Right hindlimb (tissue), 1 donor: Measurements from ENCODE around the gene CRABP1.

Experiments
- DNase-seq: peaks from one replicate; pipeline ENCODE4 v3.0.0-alpha.2; 2018

The CRABP1 gene

DNA sequence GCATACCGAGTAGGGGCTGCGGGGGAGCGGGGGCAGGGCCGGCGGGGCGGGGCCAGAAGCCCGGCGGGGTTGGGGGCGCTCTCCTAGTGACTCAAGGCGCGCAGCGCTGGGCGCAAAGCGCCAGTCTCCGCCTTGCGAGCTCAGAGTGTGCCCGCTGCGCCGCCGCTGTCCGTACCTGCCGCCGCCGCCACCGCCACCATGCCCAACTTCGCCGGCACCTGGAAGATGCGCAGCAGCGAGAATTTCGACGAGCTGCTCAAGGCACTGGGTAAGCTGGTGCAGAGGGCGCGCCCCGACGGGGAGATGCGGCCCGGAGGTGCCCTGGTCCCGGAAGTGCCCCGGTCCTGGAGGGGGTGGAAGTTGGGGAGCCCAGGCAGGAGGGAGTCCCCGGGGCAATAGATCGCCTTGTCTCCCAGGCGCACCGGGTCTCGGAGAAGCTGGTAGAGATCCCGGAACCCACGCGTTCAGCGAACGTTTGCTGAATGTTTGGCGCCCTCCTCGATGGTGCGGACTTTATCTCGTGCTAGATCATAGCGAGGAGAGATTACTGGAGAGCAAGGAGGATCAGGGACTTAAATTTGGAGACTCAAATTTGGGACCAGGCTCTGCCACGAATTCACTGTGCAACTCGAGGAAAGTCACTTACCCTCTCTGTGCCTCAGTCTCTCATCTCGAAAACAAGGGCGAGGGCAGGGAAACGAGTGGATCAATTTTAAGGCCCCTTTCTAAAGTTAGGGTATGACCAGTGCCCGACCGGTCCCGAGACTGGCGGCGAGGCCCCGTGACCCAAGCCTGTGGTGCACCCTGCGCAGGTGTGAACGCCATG, at the start of gene CRABP1:
TSS of gene CRABP1 (plus strand) at position 123 of the 826 bp plus-strand sequence. CDS start at position 199, 76 bp downstream.
- DNase-seq, result peak; percentile 53

DNA sequence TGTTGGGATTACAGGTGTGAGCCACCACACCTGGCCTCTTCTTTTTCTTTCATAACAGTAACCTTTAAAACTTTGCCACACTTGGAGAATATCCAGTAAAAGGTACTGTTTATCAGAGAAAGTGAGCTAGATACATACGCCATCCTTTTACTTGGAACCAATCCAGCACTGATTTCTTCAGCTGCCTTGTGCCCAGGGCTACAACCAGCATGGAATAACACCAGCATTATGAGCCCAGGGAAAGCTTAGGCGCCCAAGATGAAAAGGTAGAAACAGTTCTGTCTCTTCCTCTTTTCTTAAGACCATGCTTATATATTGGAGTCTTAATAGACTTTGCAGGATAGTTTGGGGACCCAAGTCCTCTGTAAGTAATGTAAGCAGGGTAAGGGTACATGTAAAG, 49.1 kb upstream of the CRABP1 start:
- no peak for DNase-seq

DNA sequence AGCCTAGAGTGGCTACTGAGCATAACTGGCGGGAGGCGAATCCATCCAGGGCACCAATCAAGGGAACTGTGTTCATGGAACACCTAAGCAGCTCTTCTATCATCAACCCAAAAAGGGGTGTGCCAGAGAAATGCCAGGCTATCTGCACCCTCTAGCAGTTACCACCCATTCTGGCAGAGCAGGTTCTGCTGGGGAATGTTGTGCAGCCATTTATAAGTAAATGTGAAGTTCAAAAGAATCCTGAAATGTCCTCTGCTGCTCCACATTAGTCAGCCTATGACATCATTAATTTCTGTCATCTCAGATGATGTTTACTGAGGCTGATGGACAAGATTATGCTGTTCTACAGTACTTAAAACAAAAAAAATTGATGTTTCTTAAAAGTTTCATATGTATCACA, 48.5 kb upstream of the CRABP1 start:
- DNase-seq, result no peak

DNA sequence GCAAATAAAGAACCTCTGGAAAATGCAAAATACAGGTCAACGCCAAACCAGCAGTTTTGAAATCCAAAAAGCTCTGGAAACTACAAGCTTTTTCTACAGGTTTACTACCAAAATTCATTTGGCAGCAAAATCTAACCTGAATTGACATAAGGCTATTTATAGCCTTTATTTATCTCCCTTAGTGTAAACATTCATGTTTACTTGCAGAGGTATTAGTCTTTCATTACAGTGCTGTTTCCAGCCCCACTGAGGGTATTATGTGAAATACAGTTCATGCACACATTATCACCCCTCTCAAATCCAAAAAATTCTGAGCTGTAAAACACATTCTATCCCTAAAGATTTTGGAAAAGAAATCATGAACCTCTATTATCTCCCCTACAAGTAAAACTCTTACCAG, 47.9 kb upstream of the CRABP1 start:
- no peak for DNase-seq

DNA sequence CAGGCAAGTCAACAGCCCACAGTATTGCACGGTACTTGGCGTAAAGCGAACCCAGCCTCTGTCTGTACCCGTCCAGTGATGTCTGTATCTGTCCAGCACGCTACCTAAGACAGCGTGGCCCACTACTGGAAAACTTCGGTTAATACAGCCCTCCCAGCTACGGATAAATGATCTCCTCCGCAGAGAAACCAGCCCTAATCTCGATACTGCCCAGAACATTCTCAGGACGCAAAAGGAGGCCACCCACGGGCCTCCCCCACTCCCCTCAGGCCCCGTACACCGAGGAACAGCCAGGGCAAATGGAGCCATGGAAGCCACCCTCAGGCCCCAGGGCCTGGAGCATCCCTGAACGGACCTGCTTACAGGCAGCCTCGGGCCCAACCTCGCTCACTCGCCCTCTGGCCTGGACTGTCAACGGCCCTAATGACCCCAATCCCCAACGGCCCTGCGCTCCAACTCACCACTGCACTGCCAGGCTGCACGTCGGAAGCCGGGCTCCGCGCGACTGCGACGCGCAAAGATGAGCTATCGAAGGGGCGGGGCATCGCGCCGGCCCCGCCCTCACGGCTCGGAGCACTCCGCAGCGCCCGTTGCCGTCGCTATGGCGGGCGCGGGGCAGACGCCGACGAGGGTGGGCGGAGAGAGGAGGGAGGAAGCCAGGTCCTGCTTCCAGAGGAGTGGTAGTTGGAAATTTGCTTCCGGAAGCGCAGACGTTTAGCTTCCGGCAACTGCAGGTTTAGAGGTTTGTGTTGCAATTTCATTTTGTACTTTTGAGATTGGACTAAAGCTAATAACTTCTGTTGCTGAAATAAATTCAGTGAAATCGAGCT, 40.8 kb upstream of the CRABP1 start, which contains the start of gene SKIC8:
TSS of gene SKIC8 (minus strand) at position 509 of the 830 bp plus-strand sequence. CDS start 3,923 bp downstream, outside the sequence.
- peak; percentile 97 for DNase-seq

DNA sequence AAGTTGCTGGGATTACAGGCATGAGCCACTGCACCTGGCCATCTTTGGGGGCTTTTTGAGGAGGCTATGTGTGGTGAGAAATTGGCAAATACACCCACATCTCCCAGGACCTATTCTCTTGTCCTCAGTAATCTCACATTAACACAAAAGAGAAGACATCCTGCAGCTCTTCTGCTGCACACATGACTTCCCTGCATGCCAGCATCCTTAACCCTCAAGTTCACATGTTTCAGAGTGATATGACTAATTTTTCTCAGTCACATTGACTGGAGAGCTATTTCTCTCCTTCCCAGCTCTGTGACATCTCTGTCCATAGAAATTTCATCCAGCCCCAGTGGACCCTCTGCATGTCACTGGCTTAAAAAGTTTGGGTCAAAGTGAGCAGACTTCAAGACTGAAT, 38.8 kb upstream of the CRABP1 start:
- DNase-seq, result no peak

DNA sequence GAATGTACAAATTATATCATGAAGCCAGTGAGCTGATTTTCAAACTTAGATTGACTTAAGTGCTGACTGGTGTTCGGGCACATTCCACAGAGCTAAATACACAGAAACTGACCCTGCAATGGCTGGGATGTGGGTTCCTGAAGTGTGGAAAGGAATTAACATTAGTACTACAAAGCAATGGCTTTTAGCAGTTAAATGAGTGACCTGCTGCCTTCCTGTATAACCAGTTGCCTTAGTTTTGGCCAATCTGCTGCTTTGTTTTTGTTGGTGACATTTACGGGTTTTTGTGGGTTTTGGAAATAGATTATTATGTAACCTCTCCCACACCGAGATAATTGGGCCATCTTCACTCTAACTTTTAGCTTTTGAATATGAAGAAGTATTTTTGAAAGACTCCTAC, 38.3 kb upstream of the CRABP1 start:
- no peak for DNase-seq

DNA sequence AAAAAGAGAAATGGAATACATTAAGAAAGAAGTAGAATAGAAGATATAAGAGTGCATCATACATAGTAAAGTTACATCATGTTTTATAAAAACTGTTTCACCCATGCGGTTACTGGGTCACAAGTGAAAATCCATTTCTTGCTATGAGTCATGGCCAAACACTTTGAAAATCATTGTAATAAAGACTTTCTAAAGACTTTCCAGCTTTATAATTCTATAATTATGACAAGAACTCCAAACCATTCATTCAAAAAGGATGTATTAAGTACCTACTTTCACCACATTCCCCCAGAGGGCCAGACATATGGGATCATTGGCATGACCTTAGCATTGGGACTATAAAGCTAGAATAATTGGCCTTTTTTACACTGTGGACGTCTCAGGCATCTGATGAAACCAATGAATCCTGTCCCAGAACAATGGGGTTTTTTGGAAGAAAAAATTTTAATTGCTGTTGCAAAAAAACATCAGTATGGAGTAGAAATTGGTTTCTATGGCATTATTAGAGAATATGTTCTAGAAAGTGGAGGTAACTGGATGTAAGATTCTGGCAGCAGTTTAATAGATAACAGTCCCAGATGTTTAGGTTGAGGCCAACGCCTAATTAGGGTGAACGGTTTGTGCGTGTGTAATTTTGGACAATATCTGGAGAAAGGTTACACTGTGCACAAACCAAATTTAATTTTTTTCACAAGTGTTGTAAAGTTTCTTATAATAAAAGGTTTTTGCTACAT, 37.4 kb upstream of the CRABP1 start:
- DNase-seq, result no peak

DNA sequence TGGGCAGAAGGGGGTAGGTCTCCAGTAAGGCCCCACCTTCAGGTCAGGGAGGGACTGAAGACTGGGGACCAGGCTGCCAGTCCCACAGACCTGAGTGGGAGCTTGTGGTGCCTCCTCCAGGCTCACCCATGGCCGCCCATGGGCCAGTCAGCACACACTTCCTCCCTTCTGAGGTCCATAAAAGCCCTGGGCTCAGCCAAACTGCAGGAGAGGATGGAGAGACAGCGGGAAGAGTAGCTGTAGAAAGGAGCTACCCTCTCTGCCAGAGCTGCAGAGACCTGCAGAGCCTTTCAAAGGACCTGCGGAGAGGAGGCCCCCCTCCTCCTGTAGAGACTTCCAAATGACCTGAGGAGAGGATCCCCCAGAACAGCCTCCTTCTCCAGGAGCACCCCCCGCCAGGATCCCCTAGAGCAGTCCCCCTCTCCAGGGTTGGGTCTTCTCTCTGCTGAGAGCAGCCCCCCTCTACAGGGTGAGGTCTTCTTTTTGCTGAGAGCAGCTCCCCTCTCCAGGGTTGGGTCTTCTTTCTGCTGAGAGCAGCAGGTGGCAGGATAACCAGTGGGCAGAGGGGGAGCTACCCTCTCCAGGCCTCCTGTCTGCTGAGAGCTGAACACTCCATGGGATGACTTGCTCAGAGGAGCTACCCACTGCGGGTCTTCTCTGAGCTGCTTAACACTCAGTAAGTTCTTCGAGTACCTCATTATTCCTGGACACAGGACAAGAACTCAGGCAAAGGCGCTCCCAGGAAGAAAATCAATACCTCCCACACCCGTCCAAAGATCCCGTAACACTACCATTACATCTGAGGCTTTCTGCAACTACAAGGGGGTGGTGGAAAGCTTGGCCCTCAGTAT, 35.7 kb upstream of the CRABP1 start:
- no peak for DNase-seq

DNA sequence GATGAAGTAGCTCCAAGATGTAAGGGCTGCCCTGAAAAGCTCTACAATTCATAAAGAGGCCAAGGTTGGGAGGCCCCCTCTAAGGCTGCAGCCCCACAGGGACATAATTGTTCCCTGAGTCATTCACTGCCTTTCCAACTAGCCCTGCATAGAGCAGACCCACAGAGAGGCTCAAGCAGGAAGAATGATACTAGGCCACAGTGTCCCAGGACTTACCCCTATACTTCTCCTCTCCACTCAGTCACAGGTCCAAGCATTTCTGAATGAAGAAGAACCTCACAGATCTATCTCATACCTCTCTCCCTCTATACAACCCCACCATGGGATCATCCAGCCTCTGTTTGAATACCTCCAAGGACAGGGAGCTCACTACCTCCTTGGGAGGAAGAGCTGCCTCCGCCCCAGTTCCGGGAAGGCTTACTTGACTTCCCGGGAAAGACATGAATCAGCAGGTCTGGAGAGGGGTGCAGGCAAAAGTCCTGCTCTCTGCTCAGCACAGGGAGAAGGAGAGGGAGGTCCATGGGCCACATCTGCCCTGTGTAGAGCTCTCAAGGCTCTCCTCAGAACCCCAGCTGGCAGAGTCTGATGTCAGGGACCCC, 33.9 kb upstream of the CRABP1 start:
- no peak for DNase-seq

DNA sequence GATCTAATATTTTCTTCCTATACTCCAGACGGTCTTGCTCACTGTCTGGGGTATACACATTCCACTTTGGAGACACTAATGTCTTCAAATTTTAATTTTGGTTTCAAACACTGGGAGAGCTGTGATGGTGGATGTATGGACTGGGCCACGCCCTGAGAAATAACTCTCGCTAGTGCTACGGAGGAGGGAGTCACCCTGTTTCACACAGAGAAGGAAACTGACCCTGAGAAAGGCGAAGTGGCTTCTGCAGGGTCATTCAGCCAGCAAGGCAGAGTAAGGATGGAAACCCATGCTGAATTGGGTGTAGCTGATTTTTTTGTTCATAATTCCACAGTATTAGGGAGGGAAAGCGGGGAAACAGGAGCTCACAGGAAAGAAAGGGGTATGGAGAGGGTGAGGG, 32.2 kb upstream of the CRABP1 start:
- DNase-seq, result no peak

DNA sequence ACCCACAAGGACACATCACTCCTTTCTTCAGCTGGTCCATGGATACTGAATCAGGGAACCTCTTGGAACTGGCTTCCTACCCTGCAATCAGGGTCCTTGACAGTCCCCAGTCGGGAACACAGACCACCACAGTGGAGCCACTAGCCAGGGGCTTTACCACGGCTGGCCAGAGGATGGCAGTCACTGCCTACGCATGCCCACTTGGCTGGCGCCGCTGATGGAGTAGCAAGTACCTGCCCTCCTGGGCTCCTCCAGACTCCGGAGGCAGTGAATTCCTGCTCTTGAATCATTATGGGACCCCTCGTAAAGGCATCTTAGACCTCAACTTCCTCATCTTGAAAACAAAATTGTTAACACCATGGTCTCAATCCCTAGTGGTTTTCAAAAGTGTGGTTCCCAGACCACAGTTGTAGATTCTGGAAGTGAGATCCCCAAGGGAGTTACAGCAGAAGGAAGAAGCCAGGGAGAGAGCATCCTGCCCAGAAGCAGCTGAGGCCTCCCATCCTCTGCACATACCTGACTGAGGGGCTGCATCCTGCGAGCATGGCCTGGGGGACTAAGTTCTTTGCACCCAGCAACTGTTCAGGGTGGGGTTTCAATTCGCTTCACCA, 31.6 kb upstream of the CRABP1 start:
- peak; percentile 80 for DNase-seq

DNA sequence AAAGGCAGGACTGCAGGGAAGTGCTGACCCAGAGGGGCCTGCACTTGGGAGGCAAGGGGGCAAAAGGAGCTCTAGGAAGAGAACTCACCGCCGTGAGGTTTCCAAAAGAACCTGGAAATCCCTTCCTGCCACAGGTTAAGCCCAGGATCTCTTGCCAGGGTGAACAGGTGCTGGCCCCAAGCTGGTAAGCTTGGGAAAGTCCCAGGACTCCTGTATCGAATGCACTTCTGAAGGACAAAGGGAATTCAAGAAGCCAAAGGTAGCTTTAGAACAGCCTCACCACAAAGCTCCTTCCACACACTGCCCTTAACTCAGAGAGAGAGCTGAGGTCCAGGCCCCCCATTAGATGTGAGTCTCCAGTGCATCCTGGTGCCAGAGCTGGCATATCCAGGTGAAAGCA, 28.9 kb upstream of the CRABP1 start:
- DNase-seq, result no peak

DNA sequence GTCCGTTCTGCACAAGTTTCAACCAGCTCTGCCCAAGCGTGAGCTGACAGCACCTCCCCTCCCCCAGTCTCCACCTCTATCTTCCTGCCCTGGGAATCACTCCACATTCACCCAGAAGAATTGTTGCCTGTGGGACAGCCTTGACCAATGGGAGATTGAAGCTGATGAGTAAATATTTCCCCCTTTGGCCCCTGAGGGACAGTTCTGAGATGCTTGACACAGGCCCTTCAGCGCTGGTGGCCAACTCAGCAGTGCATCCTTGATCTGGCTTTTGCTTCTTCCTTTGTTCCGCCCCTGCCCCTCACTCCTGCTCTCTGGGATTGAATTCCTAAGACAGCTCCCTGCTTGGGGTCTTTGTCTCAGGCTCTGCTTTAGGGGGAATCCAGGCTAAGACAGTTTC, 27.6 kb upstream of the CRABP1 start:
- no peak for DNase-seq

DNA sequence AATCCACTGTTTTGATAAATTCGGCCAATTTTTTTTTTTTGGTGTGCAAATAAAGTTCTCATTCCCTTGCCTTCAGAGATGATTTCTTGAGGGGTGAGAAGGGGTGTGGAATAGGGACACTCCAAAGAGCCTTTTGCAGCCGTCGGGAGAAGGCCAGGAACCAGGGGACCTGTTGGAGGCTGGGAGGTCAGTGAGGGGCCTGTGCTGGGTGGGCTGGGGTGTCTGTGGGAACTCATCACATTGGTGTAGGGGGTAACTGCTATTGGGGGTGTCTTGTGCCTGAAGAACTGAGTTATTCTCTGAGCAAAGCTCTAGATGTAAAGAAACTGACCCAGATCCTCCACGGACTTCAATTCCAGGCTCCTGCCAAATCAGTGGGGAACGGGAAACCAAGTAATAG, 27.2 kb upstream of the CRABP1 start:
- DNase-seq, result no peak

DNA sequence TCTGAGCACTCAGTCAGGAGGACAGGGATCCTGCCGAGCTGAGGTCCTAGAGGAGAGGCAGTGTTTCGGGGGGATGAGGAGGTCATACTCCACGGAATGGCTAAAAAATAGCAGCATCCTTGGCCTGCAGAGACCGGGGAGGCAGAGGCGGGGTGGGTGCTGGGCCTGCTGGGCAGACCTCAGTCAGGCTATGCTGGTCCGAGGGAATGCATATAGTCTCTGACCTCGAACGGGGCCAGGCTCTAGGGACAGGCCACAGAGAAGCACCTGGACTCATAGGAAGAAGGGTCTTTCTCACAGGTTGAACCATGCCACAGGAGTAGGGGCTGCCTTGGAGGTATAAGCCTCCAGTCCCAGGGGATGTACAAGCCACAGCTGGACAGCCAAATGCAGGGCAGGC, 26.8 kb upstream of the CRABP1 start:
- DNase-seq, result no peak

DNA sequence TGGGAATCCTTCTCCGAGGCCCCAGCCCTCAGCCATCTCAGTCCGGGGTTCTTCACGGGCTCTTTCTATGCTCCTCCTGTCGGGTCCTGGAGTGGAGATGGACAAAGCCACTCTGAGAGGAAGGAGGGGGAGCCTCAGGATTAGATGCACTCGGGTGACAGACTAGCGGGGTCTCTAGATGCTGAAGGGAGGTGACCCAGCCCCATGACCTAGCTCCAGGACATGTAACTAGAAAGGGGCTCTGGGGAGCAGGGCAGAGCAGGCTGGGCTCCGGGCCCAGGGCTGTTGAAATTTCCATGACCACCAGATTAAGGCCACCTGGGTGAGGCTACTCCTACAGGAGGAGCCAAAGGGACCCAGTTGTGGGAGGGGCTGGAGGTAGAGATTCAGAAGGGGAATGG, 26.0 kb upstream of the CRABP1 start:
- no peak for DNase-seq

DNA sequence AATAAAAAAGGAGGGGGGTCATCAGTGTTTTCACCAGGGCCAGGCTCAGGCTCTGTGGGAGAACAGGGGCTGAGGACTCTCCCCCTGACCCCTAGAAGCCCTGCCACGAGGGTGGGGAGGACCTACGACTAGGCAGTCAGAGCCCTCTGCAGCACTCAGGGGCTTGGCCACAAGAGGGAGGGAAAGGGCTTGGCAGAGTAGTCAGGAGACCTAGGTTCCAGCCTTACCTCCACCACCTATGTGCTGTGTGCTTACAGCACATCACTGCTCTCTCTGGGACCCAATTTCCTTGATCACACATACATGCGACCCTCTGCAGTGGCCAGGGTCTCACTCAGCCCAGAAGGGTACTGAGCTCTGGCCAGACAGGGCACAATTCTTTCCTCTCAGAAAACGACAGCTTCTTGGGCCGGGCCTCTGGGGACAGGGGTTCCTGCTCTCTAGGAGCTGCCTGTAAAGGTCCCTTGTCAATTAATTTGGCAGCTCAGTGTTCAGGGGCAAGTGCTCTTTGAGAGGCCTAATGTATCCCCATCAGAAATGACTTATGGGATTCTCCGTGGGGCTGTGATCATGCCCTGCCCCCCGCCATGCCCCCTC, 24.4 kb upstream of the CRABP1 start:
- no peak for DNase-seq

DNA sequence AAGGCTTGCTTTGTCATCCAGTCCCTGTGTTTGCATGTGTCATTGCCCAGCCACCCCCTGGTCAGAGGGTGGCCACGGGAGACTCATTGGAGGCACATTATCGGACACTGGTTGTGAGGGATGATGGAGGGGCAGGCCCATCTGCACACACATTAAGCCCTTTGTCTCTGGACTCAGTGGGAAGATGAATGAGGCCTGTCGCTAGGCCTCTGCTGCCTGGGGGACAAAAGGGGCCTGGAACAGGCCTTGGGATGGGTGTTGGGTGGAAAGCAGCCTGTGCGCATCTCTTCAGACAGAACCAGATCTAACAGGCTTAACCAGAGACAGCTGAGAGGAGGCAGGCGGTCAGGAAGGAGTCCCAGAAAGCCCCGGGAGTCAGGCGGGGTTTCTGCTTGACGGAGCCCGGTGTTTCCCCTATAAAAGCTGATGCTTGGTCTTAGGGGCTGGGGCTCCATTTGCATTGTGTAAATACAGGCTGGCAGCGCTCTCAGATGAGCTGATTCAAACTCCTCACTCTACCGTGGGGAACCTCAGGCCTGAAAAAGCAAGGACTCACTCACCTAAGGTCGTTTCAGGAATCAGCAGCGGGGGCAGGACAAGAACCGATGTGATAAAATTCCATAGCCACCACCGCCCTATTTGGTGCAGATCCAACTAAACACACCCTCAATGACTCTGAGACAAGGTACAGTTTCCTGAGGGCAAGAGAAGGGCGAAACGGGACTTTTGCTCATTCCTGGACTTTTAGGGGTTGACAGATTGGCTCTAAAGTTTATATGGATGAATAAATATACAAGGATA, 23.7 kb upstream of the CRABP1 start:
- no peak for DNase-seq
